GM20000 (cell line): Measurements from ENCODE around the gene LHFPL6.
"Not testable (repeated sequence)": the region's sequence is repeated elsewhere in the genome, so short reads cannot be mapped to it uniquely, and the experiment has no call there.

Experiments
- DNase-seq: peaks from one replicate; pipeline ENCODE4 v3.0.0; 2012; ENCODE audit warnings: low spot score
- TF ChIP-seq, protein P1 (sequence below): IDR thresholded peaks from 2 replicates; pipeline ENCODE4 v1.5.1; 2012; ENCODE audit warnings: mild to moderate bottlenecking, control low read depth; ENCODE audit errors: extremely low read depth, missing control alignments

The LHFPL6 gene

DNA sequence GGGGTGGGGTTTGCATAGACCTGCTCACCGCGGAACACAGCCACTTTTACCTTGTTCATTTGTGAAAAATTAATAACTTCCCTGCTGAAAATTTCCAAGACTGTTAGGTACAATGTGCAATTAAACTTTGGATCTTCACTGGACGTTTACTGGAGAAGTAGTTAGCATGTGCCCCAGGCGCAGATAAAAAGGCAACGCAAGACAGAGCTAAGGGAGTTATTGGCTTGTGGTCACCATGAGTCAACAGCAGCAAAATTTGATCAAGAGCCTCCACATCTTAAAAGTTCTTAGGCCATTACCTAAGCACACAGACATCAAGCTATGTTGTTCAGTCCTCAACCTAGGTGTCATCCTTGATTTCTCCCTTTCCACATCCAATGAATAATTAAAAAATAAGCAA is 257.0 kb downstream of the LHFPL6 start:
- DNase-seq = no peak
- TF ChIP-seq, protein P1, sequence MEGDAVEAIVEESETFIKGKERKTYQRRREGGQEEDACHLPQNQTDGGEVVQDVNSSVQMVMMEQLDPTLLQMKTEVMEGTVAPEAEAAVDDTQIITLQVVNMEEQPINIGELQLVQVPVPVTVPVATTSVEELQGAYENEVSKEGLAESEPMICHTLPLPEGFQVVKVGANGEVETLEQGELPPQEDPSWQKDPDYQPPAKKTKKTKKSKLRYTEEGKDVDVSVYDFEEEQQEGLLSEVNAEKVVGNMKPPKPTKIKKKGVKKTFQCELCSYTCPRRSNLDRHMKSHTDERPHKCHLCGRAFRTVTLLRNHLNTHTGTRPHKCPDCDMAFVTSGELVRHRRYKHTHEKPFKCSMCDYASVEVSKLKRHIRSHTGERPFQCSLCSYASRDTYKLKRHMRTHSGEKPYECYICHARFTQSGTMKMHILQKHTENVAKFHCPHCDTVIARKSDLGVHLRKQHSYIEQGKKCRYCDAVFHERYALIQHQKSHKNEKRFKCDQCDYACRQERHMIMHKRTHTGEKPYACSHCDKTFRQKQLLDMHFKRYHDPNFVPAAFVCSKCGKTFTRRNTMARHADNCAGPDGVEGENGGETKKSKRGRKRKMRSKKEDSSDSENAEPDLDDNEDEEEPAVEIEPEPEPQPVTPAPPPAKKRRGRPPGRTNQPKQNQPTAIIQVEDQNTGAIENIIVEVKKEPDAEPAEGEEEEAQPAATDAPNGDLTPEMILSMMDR = no peak

DNA sequence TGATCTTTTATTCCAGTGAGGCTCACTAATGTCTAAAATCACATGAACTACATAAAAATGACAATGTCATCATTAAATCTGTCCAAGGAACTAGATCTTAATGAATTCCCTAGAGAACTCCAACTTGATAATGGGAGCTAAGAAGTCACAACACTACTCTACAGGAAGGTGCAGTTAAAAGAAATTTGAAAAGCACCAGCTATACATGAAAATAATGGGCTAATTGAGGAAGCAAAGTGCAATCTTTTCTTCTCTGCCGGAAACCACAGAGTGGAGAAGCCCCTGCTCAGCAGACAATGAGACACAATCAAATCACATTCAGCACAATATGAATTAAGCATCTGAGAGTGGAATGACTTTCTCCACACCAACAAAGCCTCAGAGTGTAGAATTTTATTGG is 261.7 kb downstream of the LHFPL6 start:
- TF ChIP-seq, protein P1 = no peak
- no peak for DNase-seq

DNA sequence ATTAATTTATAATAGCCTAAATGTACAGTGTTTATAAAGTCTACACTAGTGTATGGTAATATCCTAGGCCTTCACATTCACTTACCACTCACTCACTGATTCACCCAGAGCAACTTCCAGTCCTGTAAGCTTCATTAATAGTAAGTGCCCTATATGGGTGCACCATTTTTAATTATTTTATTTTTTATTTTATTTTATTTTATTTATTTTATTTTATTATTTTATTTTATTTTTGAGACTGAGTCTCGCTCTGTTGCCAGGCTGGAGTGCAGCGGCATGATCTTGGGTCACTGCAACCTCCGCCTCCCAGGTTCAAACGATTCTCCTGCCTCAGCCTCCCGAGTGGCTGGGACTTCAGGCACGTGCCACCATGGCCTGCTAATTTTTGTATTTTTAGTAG is 264.9 kb downstream of the LHFPL6 start:
- not testable (repeated sequence) for DNase-seq

- DNase-seq = no peak
- TF ChIP-seq, protein P1 = no peak
Observed at GRCh38 chr13:39336937-39337336, 266.1 kb downstream of the LHFPL6 start.

DNA sequence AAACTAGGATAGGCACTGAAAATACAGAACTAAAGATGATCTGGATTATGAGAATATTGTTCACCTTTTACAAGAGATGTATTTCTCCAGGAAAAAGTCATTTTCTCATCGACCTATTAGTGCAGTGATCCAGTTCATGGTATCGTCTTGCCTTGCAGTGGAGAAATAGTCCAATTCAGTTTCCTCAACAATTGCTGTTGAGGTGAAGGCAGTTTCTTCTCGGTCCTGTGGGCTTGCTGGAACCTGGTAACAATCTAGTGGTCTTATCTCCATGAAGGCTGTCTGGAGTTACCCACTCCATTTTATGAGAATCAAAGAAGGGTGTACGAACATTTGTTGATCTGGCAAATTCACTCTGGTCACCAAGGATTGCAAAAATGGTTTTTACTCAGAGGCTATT is 266.8 kb downstream of the LHFPL6 start:
- TF ChIP-seq, protein P1 = no peak

GRCh38 chr13:39335721-39336120 is 267.3 kb downstream of the LHFPL6 start:
- no peak for DNase-seq
- TF ChIP-seq, protein P1 = no peak

More for the DNA sequence above, 266.8 kb downstream of the LHFPL6 start:
- DNase-seq = no peak

- TF ChIP-seq, protein P1 = no peak
- no peak for DNase-seq
Observed at GRCh38 chr13:39330504-39330903, 272.5 kb downstream of the LHFPL6 start.

GRCh38 chr13:39329182-39329639 is 273.8 kb downstream of the LHFPL6 start:
- TF ChIP-seq, protein P1 = no peak
- DNase-seq = no peak
